HuH-7 (cell line): ENCODE results near the gene SPRR2G.
"Not testable (repeated sequence)": the region's sequence is repeated elsewhere in the genome, so short reads cannot be mapped to it uniquely, and the experiment has no call there.

Experiments used
- DNase-seq: peaks from one replicate; pipeline ENCODE4 v3.0.0; 2011; ENCODE audit warnings: low spot score

The SPRR2G gene

GRCh38 chr1:153113416-153113815 lies 37.3 kb downstream of the SPRR2G start, which contains the start of gene SPRR2F:
SPRR2F (minus strand) TSS chr1:153113516; CDS start chr1:153112733, 783 bp downstream.
- DNase-seq, result no peak

- not testable (repeated sequence) for DNase-seq
Observed at GRCh38 chr1:153112454-153112853, 38.2 kb downstream of the SPRR2G start.

- no peak for DNase-seq
Observed at GRCh38 chr1:153100245-153100644, 50.4 kb downstream of the SPRR2G start.
